A673 (cell line): ENCODE data around the gene SLC20A1.

Experiments used
- EZH2 ChIP-seq: fragments of 200-600 bp; sonication (generic); IDR thresholded peaks from 2 replicates; pipeline ENCODE4 v1.6.1; 2017; ENCODE audit warnings: borderline replicate concordance, low read depth, mild to moderate bottlenecking, mixed read lengths, antibody characterized with exemption, low read length; ENCODE audit not compliant: poor library complexity, severe bottlenecking
- TF ChIP-seq, protein P1 (sequence below): fragments of 300-800, 200-600 bp; sonication (generic); conservative IDR thresholded peaks from 2 replicates; pipeline ENCODE4 v1.5.1; 2017; ENCODE audit warnings: low read depth, mild to moderate bottlenecking, antibody characterized with exemption, low read length, moderate library complexity, mixed read lengths

GRCh38 chr2:112680666-112681101 is 34.9 kb downstream of the SLC20A1 start:
- TF ChIP-seq, protein P1, sequence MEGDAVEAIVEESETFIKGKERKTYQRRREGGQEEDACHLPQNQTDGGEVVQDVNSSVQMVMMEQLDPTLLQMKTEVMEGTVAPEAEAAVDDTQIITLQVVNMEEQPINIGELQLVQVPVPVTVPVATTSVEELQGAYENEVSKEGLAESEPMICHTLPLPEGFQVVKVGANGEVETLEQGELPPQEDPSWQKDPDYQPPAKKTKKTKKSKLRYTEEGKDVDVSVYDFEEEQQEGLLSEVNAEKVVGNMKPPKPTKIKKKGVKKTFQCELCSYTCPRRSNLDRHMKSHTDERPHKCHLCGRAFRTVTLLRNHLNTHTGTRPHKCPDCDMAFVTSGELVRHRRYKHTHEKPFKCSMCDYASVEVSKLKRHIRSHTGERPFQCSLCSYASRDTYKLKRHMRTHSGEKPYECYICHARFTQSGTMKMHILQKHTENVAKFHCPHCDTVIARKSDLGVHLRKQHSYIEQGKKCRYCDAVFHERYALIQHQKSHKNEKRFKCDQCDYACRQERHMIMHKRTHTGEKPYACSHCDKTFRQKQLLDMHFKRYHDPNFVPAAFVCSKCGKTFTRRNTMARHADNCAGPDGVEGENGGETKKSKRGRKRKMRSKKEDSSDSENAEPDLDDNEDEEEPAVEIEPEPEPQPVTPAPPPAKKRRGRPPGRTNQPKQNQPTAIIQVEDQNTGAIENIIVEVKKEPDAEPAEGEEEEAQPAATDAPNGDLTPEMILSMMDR: no peak
- TF ChIP-seq EZH2: no peak
